Measurements from ENCODE around the gene MYADML2.

DNA sequence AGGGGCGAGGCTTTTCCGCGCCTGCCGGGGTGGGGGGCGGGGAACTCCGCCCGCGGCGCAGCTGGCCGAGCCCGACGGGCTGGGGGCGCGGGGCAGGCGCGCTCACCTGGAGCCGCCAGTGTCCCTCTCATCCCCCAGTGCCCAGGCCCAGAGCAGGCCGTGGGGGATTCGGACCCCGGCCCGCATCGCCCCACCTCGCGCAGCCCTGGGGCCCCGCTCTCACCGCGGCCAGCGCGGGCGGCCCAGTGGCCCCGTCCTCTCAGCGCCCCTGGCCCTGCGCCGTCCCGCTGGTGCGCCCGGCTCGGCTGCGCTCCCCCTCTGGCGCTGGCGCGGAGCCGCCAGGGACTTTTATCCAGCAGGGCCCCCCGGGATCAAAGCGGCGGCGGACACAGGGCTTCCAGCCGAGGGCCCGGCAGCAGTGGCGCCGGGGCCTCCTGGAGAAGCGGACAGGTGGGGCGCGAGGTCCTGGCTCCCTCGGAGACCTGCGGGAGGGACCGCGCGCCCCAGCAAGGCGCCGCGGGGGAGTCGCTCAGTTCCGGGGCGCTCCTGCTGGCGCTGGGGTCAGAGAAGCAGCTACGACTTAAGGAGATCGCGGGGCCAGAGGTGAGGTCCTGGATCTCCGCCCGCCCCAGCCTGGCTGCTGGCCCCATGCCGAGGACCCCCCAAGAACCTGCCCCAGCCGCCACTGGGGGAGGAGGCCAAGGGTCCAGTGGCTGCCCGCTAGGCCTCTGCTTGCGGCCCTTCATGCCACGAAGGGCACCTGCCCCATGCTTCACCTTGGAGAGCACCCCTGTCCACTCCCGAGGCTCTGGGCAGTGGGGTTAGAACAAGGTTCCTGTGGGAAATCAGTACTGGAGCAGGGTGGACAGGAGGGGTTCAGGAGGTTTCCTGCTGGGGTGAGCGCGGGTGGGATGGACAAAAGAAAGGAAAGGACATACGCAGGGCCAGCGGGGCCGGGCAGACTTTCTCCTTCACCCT, 14.8 kb upstream of the MYADML2 start:
- TF ChIP-seq, protein P1, sequence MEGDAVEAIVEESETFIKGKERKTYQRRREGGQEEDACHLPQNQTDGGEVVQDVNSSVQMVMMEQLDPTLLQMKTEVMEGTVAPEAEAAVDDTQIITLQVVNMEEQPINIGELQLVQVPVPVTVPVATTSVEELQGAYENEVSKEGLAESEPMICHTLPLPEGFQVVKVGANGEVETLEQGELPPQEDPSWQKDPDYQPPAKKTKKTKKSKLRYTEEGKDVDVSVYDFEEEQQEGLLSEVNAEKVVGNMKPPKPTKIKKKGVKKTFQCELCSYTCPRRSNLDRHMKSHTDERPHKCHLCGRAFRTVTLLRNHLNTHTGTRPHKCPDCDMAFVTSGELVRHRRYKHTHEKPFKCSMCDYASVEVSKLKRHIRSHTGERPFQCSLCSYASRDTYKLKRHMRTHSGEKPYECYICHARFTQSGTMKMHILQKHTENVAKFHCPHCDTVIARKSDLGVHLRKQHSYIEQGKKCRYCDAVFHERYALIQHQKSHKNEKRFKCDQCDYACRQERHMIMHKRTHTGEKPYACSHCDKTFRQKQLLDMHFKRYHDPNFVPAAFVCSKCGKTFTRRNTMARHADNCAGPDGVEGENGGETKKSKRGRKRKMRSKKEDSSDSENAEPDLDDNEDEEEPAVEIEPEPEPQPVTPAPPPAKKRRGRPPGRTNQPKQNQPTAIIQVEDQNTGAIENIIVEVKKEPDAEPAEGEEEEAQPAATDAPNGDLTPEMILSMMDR (conservative IDR thresholded peaks at IDR 0.05) = no peak
- TF ChIP-seq EZH2 (IDR thresholded peaks at IDR 0.05; ENCODE audit: low read depth) = no peak

All from PC-9 (cell line).